GM12878 (cell line): Measurements from ENCODE around the gene TRAP1. TPM values are rescaled to one million over a fixed set of nuclear protein-coding genes. Genes with fewer than 3 reads are reported as not detected.
A peak's percentile ranks its signal among the peaks of the same experiment; 100 is the strongest.

Experiments used
- ATAC-seq: fragments of 200-7000 bp; cut with Tn5 transposase; 3 replicates; pipeline ENCODE4 v1.9.1; 2020; ENCODE audit warnings: mild to moderate bottlenecking, moderate library complexity
- BruUV-seq: library from RNA; stranded (reverse); fragments of 400-500 nt; replicated peaks from 2 replicates; lab custom pipeline; 2021; lab: Mats Ljungman, UMichigan
- CTCF ChIA-PET: fragments of 300-600 bp; sonication (Branson Sonifier 250); formaldehyde crosslinking; extraction: SDS; loops from one replicate; lab custom pipeline; 2021; ENCODE audit warnings: inconsistent platforms; lab: Yijun Ruan, JAX
- POLR2A ChIA-PET: fragments of 350-600 bp; formaldehyde crosslinking; extraction: SDS; loops from one replicate; lab custom pipeline; 2021; ENCODE audit warnings: inconsistent platforms; lab: Charles Lee
- RAD21 ChIA-PET: fragments of 300-600 bp; sonication (Branson Sonifier 250); formaldehyde crosslinking; loops from one replicate; lab custom pipeline; 2023; ENCODE audit warnings: antibody characterized with exemption; ENCODE audit not compliant: unreplicated experiment; lab: Charles Lee
- SMC1A ChIA-PET: fragments of 300-600 bp; sonication (Branson Sonifier 250); formaldehyde crosslinking; loops from one replicate; lab custom pipeline; 2023; ENCODE audit not compliant: unreplicated experiment, uncharacterized antibody; lab: Charles Lee
- DNase-seq: peaks from one replicate; pipeline ENCODE4 v3.0.0-alpha.2; 2011; ENCODE audit warnings: low read depth, low spot score
- FAIRE-seq: peaks from 3 replicates; lab custom pipeline; 2011; peaks lifted over from hg19 to GRCh38; lab: Jason Lieb, UNC
- H2AFZ ChIP-seq: 2 replicates; pipeline ENCODE4 v1.6.0; 2011; ENCODE audit warnings: low read depth, low read length, control low read depth; ENCODE audit not compliant: control insufficient read depth
- H3K27ac ChIP-seq: 2 replicates; pipeline ENCODE4 v1.5.1; 2011; ENCODE audit warnings: control low read depth; ENCODE audit not compliant: control insufficient read depth, insufficient read depth
- H3K27me3 ChIP-seq, 2 experiments: replicated peaks in 1 of 2; 2 replicates each; pipeline versions ENCODE4 v1.6.0 to v1.6.1; 2011; ENCODE audit warnings: low read length in 1 of 2; ENCODE audit not compliant: control insufficient read depth in 2 of 2, insufficient read depth in 2 of 2
- H3K36me3 ChIP-seq, 2 experiments: 2 replicates each; pipeline ENCODE4 v1.5.1; 2011; ENCODE audit warnings: low read length in 1 of 2; ENCODE audit not compliant: control insufficient read depth in 2 of 2, insufficient read depth in 2 of 2
- H3K4me1 ChIP-seq: 2 replicates; pipeline ENCODE4 v1.6.1; 2011; ENCODE audit warnings: mild to moderate bottlenecking, low read length, moderate library complexity, mixed read lengths; ENCODE audit not compliant: control insufficient read depth, insufficient read depth
- H3K4me2 ChIP-seq: 2 replicates; pipeline ENCODE4 v1.6.0; 2011; ENCODE audit warnings: control low read depth; ENCODE audit not compliant: control insufficient read depth, insufficient read depth
- H3K4me3 ChIP-seq: fragments of 200-600 bp; sonication (generic); 2 replicates; pipeline ENCODE4 v1.5.1; 2016
- H3K79me2 ChIP-seq: 2 replicates; pipeline ENCODE4 v1.6.0; 2011; ENCODE audit warnings: low read length; ENCODE audit not compliant: control insufficient read depth, insufficient read depth
- H3K9ac ChIP-seq: 2 replicates; pipeline ENCODE4 v1.8.0; 2011; ENCODE audit warnings: low read length, control low read depth, mixed read lengths; ENCODE audit not compliant: control insufficient read depth, insufficient read depth
- H3K9me3 ChIP-seq: replicated peaks from 3 replicates; pipeline ENCODE4 v1.5.1; 2011; ENCODE audit warnings: mild to moderate bottlenecking, low read length; ENCODE audit not compliant: control insufficient read depth, insufficient read depth
- H4K20me1 ChIP-seq: 2 replicates; pipeline ENCODE4 v1.6.0; 2011; ENCODE audit not compliant: control insufficient read depth, insufficient read depth
- BHLHE40 ChIP-seq, 2 experiments: fragments of 450-650 bp in 1 of 2; IDR thresholded peaks; 2 replicates each; pipeline ENCODE4 v1.6.1; 2011 to 2017; ENCODE audit warnings: low read depth in 2 of 2, borderline replicate concordance in 1 of 2, improper control_type of control experiment in 1 of 2, low read length in 1 of 2, mild to moderate bottlenecking in 1 of 2
- CBX3 ChIP-seq: fragments of 200-600 bp; sonication (generic); IDR thresholded peaks from 2 replicates; pipeline ENCODE4 v1.6.1; 2016; ENCODE audit warnings: low read depth, borderline replicate concordance
- HDGF ChIP-seq: fragments of 450-650 bp; IDR thresholded peaks from 2 replicates; pipeline ENCODE4 v1.6.1; 2016; ENCODE audit warnings: antibody characterized with exemption
- NFXL1 ChIP-seq: fragments of 450-650 bp; IDR thresholded peaks from 2 replicates; pipeline ENCODE4 v1.6.1; 2017; ENCODE audit warnings: antibody characterized with exemption, mild to moderate bottlenecking, borderline replicate concordance
- NR2F1 ChIP-seq: fragments of 450-650 bp; conservative IDR thresholded peaks from 2 replicates; pipeline ENCODE4 v1.6.1; 2017; ENCODE audit warnings: mild to moderate bottlenecking
- PAX8 ChIP-seq: fragments of 450-650 bp; IDR thresholded peaks from 2 replicates; pipeline ENCODE4 v1.6.1; 2017; ENCODE audit warnings: mild to moderate bottlenecking, moderate library complexity
- POLR2A ChIP-seq: IDR thresholded peaks from 2 replicates; pipeline ENCODE4 v1.6.1; 2011; ENCODE audit warnings: low read depth, mild to moderate bottlenecking, low read length
- POLR2AphosphoS5 ChIP-seq: IDR thresholded peaks from 2 replicates; pipeline ENCODE4 v1.6.1; 2011; ENCODE audit warnings: mild to moderate bottlenecking, low read length, inconsistent platforms
- RCOR1 ChIP-seq: conservative IDR thresholded peaks from 2 replicates; pipeline ENCODE4 v1.6.1; 2012; ENCODE audit warnings: low read depth, low read length, improper control_type of control experiment
- SIX5 ChIP-seq: IDR thresholded peaks from 2 replicates; pipeline ENCODE4 v1.6.1; 2011; ENCODE audit warnings: mild to moderate bottlenecking, low read depth, low read length, moderate library complexity; ENCODE audit not compliant: severe bottlenecking
- TCF7 ChIP-seq: IDR thresholded peaks from 2 replicates; pipeline ENCODE4 v1.6.1; 2014; ENCODE audit warnings: antibody characterized with exemption, borderline replicate concordance
- WGBS: methylation state at CpG from one replicate; pipeline ENCODE4 v1.1.6; 2016; ENCODE audit warnings: low lambda C conversion rate; ENCODE audit not compliant: insufficient replicate concordance, insufficient coverage; ENCODE audit errors: missing lambda C conversion rate; 5-methylcytosine and 5-hydroxymethylcytosine counted together
- in situ Hi-C: fragments of 300-500 bp; cut with MboI; formaldehyde crosslinking; loops from 9 replicates; pipeline ENCODE4 v1.14.3; 2018; ENCODE audit warnings: mixed read lengths
- intact Hi-C: fragments of 100-400 bp; cut with micrococcal nuclease; formaldehyde crosslinking; loops from one replicate; pipeline ENCODE4 v1.14.2; 2022; ENCODE audit not compliant: unreplicated experiment
- polyA plus RNA-seq, 11 experiments: library from polyadenylated mRNA; depleted of rRNA in 4 of 11; unstranded in 6 of 11; stranded (reverse) in 5 of 11; fragments of >200 nt; fragmentation: Nextera tagmentation in 4 of 11; fragmentation: Illumina TruSeq in 1 of 11; extraction: Ambion mirVana in 4 of 11; extraction: Trizol in 1 of 11; gene quantifications; 1 replicate in 1 of 11; 2 replicates in 10 of 11; pipeline versions ENCODE4 v1.2.1 to v1.2.3, GENCODE V29; 2011 to 2016; ENCODE audit warnings: inconsistent platforms in 2 of 11, missing spikeins in 2 of 11, low read depth in 1 of 11
- total RNA-seq, 4 experiments: library from RNA; depleted of rRNA in 3 of 4; stranded (reverse); fragments of >200 nt in 3 of 4; fragmentation: Illumina TruSeq in 1 of 4; extraction: Trizol in 1 of 4; gene quantifications; 2 replicates each; pipeline versions ENCODE4 v1.2.1 to v1.2.3, GENCODE V29; 2013 to 2021
- TF ChIP-seq, protein P1 (sequence below): fragments of 450-650 bp; IDR thresholded peaks from 2 replicates; pipeline ENCODE4 v1.6.1; 2014; ENCODE audit warnings: mild to moderate bottlenecking
- TF ChIP-seq, protein P2 (sequence below): fragments of 450-650 bp; IDR thresholded peaks from 2 replicates; pipeline ENCODE4 v1.6.1; 2017; ENCODE audit warnings: mild to moderate bottlenecking, low read depth, inconsistent platforms; ENCODE audit not compliant: poor library complexity, severe bottlenecking
- TF ChIP-seq, protein P3 (sequence below): IDR thresholded peaks from 2 replicates; pipeline ENCODE4 v1.6.1; 2012; ENCODE audit warnings: low read depth, low read length, improper control_type of control experiment

TRAP1 gene
- total and polyA plus RNA-seq, 10 of the 15 experiments (the other 5 are each of a cell fraction or from before 2014, with no cell fraction given), result 16.3 to 442 (median 241) TPM

DNA sequence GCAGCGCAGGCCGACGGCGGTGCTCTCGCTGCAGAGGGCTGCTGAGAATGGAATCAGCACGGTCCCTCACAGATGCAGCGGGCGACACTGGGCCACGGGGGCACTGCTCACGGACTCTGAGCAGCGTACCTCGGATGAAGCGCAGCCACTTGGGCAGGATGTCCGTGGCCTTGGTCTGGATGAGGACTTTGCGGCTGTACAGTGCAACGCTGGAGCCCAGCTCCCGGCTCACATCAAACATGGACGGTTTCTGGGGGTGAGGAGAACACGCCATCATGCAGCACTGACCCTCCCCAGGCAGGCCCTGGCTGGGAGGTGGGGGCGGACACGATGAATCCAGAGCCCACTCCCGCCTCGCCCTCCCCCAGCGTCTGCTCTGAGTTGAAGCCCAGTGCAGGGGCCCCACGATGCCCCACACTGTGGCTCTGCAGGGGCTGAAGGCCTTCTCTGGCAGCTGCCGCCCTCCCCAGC is 44.7 kb downstream of the TRAP1 start:
- FAIRE-seq, result no peak
- Histone ChIP-seq H3K36me3 (peaks cover 18 to 36% of the 10 kb centered on the region in 2 experiments; a peak in 3 of 4 replicates), H4K20me1 (no peaks in the 10 kb centered on the region), H3K9me3 (no peaks in the 10 kb centered on the region), H3K9ac (no peak overlapping the region), H3K4me2 (no peak overlapping the region), H3K27me3 (no peaks in the 10 kb centered on the region), H3K79me2 (no peaks in the 10 kb centered on the region), H3K4me3 (no peak overlapping the region), H2AFZ (no peak overlapping the region), H3K4me1 (no peaks in the 10 kb centered on the region), H3K27ac (no peak overlapping the region)
- ATAC-seq, result no peak
- intact Hi-C loops (no loop called here), in situ Hi-C loops (no loop called here)
- ChIA-PET POLR2A (no interaction called here), CTCF (no interaction called here), RAD21 (no interaction called here), SMC1A (no interaction called here)
- no TSS peak for BruUV-seq
- WGBS, result 98% methylated on average over 25 of the region's 26 CpGs
- TF ChIP-seq PAX8, result no peak
- TF ChIP-seq NFXL1, result no peak
- peak; percentile 31; the same call in 1 of the 2 replicates for TF ChIP-seq POLR2A
- TF ChIP-seq, protein P1, sequence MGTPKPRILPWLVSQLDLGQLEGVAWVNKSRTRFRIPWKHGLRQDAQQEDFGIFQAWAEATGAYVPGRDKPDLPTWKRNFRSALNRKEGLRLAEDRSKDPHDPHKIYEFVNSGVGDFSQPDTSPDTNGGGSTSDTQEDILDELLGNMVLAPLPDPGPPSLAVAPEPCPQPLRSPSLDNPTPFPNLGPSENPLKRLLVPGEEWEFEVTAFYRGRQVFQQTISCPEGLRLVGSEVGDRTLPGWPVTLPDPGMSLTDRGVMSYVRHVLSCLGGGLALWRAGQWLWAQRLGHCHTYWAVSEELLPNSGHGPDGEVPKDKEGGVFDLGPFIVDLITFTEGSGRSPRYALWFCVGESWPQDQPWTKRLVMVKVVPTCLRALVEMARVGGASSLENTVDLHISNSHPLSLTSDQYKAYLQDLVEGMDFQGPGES, result no peak
- DNase-seq, result no peak

DNA sequence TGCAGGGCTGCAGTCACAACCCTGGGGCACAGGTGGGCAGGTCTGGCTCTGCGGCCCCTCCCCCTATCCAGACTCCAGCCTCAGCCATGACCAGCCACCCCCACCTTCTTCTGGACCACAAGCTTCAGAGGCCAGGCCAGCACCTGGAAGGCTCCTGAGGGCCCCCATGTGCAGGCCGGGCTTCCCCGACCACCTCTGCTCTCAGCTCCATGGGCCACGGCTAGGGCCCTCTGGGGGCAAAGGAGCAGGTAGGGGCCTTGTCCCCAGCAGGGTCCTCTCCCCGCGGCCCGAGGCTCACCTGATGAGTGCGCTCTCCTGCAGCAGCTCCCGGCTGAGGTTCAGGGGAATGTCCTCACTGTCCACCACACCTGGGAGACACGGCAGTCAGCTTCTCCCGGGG is 45.9 kb downstream of the TRAP1 start:
- no peaks in the 10 kb centered on the region for H3K9me3 ChIP-seq
- 84% methylated on average over 11 of the region's 11 CpGs for WGBS
- no peak overlapping the region for H3K27ac ChIP-seq
- DNase-seq (no peak), ATAC-seq (no peak), FAIRE-seq (no peak)
- H3K4me3 ChIP-seq, result no peak overlapping the region
- BruUV-seq, result no TSS peak
- CTCF ChIA-PET, result no interaction called here
- H3K4me1 ChIP-seq, result no peaks in the 10 kb centered on the region
- in situ Hi-C loops, result no loop called here
- H3K36me3 ChIP-seq, result peaks cover 18 to 33% of the 10 kb centered on the region in 2 experiments; a peak in 3 of 4 replicates
- no peak overlapping the region for H2AFZ ChIP-seq
- POLR2A ChIA-PET, result no interaction called here
- no peaks in the 10 kb centered on the region for H3K79me2 ChIP-seq
- no peaks in the 10 kb centered on the region for H3K27me3 ChIP-seq
- H4K20me1 ChIP-seq, result no peaks in the 10 kb centered on the region
- intact Hi-C loops, result no loop called here
- RAD21 ChIA-PET, result no interaction called here
- no peak overlapping the region for H3K9ac ChIP-seq
- SMC1A ChIA-PET, result no interaction called here
- no peak overlapping the region for H3K4me2 ChIP-seq
- TF ChIP-seq CBX3 (no peak), SIX5 (no peak), NR2F1 (no peak), BHLHE40 (IDR thresholded peaks at IDR 0.05; ENCODE audit: borderline replicate concordance in 1 of 2, low read depth in 2 of 2, low read length in 1 of 2) (no peak), HDGF (no peak), TCF7 (no peak), POLR2AphosphoS5 (no peak), RCOR1 (no peak)
- TF ChIP-seq, protein P2, sequence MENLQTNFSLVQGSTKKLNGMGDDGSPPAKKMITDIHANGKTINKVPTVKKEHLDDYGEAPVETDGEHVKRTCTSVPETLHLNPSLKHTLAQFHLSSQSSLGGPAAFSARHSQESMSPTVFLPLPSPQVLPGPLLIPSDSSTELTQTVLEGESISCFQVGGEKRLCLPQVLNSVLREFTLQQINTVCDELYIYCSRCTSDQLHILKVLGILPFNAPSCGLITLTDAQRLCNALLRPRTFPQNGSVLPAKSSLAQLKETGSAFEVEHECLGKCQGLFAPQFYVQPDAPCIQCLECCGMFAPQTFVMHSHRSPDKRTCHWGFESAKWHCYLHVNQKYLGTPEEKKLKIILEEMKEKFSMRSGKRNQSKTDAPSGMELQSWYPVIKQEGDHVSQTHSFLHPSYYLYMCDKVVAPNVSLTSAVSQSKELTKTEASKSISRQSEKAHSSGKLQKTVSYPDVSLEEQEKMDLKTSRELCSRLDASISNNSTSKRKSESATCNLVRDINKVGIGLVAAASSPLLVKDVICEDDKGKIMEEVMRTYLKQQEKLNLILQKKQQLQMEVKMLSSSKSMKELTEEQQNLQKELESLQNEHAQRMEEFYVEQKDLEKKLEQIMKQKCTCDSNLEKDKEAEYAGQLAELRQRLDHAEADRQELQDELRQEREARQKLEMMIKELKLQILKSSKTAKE, result no peak
- TF ChIP-seq, protein P3, sequence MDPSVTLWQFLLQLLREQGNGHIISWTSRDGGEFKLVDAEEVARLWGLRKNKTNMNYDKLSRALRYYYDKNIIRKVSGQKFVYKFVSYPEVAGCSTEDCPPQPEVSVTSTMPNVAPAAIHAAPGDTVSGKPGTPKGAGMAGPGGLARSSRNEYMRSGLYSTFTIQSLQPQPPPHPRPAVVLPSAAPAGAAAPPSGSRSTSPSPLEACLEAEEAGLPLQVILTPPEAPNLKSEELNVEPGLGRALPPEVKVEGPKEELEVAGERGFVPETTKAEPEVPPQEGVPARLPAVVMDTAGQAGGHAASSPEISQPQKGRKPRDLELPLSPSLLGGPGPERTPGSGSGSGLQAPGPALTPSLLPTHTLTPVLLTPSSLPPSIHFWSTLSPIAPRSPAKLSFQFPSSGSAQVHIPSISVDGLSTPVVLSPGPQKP, result no peak
